GM11168 (cell line): Measurements from ENCODE around the gene TBC1D3K.
"Not testable (repeated sequence)": the region's sequence is repeated elsewhere in the genome, so short reads cannot be mapped to it uniquely, and the experiment has no call there.

Experiments used
- in situ Hi-C: fragments of 300-500 bp; cut with MboI; formaldehyde crosslinking; loops from one replicate; pipeline ENCODE4 v1.12.0; 2022; ENCODE audit warnings: low sequenced_read_pairs; ENCODE audit not compliant: unreplicated experiment

The TBC1D3K gene

GRCh38 chr17:37924115-37924514, at the start of gene TBC1D3K:
TSS of gene TBC1D3K (plus strand) at chr17:37924415. CDS start at chr17:37926000, 1,585 bp downstream.
- in situ Hi-C loops = not testable (repeated sequence)

- in situ Hi-C loops = loop anchor here (25.0 kb wide), 1 partner anchor 1472 kb away; no protein-coding TSS in a partner anchor
These were observed 39.7 kb upstream of the TBC1D3K start for GRCh38 chr17:37884516-37884915.

- in situ Hi-C loops = loop anchor here (25.0 kb wide), 1 partner anchor 1473 kb away; no protein-coding TSS in a partner anchor
These were observed 39.1 kb upstream of the TBC1D3K start for GRCh38 chr17:37885136-37885535.

GRCh38 chr17:37888881-37889280, 35.3 kb upstream of the TBC1D3K start:
- in situ Hi-C loops = loop anchor here (25.0 kb wide), 1 partner anchor 1477 kb away; no protein-coding TSS in a partner anchor

GRCh38 chr17:37896961-37897360, 27.3 kb upstream of the TBC1D3K start:
- in situ Hi-C loops = loop anchor here (25.0 kb wide), 1 partner anchor 1485 kb away; no protein-coding TSS in a partner anchor
